Omental fat pad (tissue), 4 donors: ENCODE data around the gene SMIM1. TPM values are rescaled to one million over a fixed set of nuclear protein-coding genes. Genes with fewer than 3 reads are reported as not detected.
A peak's percentile ranks its signal among the peaks of the same experiment; 100 is the strongest.

Experiments
- ATAC-seq: fragments of 150-250 bp; one replicate; pipeline ENCODE4 v1.9.1; 2016; ENCODE audit warnings: mild to moderate bottlenecking, moderate library complexity; ENCODE audit not compliant: low FRiP score
- DNase-seq: peaks from one replicate; pipeline ENCODE4 v3.0.0-alpha.2; 2019; ENCODE audit warnings: low spot score
- total RNA-seq, 4 donors: library from RNA; depleted of rRNA; stranded (reverse); fragments of >200 nt; gene quantifications; one replicate each; pipeline ENCODE4 v1.1.0, GENCODE V29; 2016
- TF ChIP-seq, protein P1 (sequence below), 3 donors: fragments of 450-650 bp; IDR thresholded peaks; one replicate each; pipeline ENCODE4 v1.5.1; 2016 to 2017; ENCODE audit warnings: antibody characterized with exemption in 3 of 3, mild to moderate bottlenecking in 3 of 3, moderate library complexity in 2 of 3

Gene SMIM1
- total RNA-seq, 4 donors from 2014 or later, result 4.3 to 4.6 TPM; not detected in 2

DNA sequence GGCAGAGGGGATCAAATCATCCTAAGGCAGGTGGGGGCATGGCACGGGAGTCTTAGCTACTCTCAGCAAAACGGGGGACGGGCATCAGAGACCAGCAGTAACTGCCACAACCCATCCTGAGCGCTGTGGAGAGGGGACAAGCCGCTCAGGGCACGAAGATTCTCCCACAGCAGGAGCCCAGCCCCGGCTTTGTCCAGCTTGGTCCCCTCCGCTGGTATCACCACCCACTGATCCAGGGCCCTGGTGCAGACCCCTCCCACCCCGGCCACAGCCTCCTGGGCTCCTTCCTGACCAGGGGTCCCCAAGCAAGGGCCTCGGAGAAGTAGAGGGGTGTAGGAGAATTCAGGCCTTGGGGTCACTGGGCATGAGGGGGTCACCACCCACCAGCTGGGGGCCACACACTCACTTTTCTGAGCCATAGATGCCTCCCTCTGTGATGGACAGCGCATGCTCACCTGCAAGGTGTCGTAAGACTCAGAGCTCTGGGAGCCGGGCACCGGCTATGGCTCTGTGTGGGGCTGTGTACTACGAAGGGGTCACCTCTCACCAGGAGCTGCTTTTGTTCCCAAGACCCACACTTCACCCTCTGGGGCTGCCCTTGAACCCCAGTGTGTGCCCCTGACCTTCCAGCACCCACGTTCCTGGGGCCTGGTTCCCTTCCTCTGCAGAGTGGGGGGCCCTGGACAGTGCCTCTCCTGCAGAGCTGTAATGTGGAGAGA is 2.3 kb upstream of the SMIM1 start:
- DNase-seq (no peak), ATAC-seq (no peak)
- TF ChIP-seq, protein P1, sequence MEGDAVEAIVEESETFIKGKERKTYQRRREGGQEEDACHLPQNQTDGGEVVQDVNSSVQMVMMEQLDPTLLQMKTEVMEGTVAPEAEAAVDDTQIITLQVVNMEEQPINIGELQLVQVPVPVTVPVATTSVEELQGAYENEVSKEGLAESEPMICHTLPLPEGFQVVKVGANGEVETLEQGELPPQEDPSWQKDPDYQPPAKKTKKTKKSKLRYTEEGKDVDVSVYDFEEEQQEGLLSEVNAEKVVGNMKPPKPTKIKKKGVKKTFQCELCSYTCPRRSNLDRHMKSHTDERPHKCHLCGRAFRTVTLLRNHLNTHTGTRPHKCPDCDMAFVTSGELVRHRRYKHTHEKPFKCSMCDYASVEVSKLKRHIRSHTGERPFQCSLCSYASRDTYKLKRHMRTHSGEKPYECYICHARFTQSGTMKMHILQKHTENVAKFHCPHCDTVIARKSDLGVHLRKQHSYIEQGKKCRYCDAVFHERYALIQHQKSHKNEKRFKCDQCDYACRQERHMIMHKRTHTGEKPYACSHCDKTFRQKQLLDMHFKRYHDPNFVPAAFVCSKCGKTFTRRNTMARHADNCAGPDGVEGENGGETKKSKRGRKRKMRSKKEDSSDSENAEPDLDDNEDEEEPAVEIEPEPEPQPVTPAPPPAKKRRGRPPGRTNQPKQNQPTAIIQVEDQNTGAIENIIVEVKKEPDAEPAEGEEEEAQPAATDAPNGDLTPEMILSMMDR (IDR thresholded peaks at IDR 0.05), result no peak

GRCh38 chr1:3771108-3772026 is 1.2 kb upstream of the SMIM1 start:
- TF ChIP-seq, protein P1 (IDR thresholded peaks at IDR 0.05), result no peak
- no peak for DNase-seq
- no peak for ATAC-seq

GRCh38 chr1:3772027-3772714 is 378 bp upstream of the SMIM1 start:
- ATAC-seq (peak; percentile 81), DNase-seq (peak; percentile 79)
- TF ChIP-seq, protein P1 (IDR thresholded peaks at IDR 0.05), result no peak

- TF ChIP-seq, protein P1 (IDR thresholded peaks at IDR 0.05), result no peak
Observed at GRCh38 chr1:3773572-3774275, 1.2 kb downstream of the SMIM1 start.

DNA sequence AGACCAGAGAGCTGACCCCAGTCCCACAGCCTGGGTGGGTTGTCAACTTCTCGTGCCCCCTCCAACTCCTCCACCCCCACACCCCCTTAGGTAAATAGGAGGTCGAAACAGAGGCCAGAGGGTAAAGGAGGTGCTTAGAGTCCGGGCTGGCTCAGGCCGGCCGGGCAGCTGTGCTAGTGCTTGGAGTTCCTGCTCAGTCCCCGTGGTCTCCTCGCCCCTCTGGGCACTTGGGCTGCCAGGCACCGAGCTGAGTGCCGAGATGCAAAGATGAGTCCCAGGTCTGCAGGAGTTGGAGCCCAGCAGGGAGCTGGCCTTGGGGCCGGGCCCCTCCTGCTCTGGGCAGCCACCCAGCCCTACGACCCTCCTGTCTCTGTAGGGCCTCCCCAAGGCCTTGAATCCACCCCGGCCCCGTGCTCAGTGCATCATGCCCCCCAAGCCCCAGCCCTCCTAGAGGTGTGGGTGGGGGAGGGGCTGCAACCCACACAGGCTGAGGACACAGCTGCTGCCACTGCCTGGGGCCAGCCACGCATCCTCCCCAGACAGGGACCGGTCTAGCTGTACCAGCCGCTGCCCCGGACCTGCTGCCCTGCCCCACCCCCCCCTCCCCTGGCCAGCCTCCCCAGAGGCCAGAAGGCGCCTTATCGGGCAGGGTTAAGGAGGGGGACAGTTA is 1.9 kb downstream of the SMIM1 start:
- no peak for ATAC-seq
- TF ChIP-seq, protein P1 (IDR thresholded peaks at IDR 0.05), result no peak

More at GRCh38 chr1:3773572-3774275, 1.2 kb downstream of the SMIM1 start:
- no peak for ATAC-seq
- DNase-seq, result no peak

GRCh38 chr1:3774946-3775489 is 2.5 kb downstream of the SMIM1 start:
- DNase-seq, result no peak
- ATAC-seq, result no peak
- TF ChIP-seq, protein P1 (IDR thresholded peaks at IDR 0.05), result no peak

More for the DNA sequence above, 1.9 kb downstream of the SMIM1 start:
- DNase-seq, result no peak
